Stimulated activated CD8-positive, alpha-beta memory T cell treated with anti-CD3 and anti-CD28 coated beads, Interleukin-15, amount 100 ng/mL, for 24 hours (primary cell): ENCODE measurements around the gene CRYBG2.
A peak's percentile ranks its signal among the peaks of the same experiment; 100 is the strongest.
"Not testable (repeated sequence)": the region's sequence is repeated elsewhere in the genome, so short reads cannot be mapped to it uniquely, and the experiment has no call there.

Experiments
- DNase-seq: peaks from one replicate; pipeline ENCODE4 v3.0.0-alpha.2; 2020; ENCODE audit warnings: low read depth

Gene CRYBG2

DNA sequence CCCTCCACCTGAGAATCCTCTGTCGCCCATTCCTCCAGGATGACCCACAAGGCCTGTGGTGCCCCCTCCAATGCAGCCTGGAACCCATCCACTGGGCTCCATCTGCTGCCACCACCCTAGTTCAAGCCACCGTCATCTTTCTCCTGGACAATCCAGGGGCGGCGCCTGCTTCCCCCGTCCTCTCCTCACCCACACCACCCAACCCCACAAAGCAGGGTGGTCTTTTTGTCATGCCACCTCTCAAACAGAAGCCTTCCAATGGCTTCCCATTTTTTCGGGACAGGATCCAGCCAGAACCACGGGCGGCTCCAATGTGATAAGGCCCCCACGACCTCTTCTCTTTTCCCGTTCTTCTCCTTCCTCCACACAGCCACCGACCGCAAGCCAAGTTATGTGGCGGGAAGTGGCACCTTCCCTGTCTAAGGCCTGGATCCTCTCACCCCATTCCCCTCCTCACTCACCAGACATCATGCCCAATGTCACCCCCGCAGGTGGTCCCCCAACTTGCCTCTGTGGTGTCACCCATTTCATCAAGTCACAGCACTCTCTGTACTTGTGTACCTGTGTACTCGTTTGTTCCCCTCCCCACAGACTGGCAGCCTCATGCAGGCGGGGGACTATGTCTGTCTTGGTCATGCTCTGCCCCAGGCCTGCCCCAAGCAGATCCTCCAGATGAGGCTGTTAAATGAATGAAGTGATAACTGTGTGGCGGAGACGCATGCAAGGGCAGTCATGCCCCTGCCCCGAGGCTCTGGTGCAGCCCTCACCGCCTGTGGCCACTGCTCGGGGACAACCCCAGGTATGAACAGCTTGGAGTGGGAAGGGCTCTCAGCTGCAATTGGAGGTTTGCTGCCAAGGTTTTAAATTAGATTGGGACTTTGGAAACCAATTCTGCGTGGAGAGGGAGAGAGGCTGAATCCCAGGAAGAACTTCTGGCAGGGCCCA is 58.5 kb downstream of the CRYBG2 start:
- DNase-seq: no peak

GRCh38 chr1:26293911-26294463 is 59.9 kb downstream of the CRYBG2 start:
- DNase-seq: no peak

DNA sequence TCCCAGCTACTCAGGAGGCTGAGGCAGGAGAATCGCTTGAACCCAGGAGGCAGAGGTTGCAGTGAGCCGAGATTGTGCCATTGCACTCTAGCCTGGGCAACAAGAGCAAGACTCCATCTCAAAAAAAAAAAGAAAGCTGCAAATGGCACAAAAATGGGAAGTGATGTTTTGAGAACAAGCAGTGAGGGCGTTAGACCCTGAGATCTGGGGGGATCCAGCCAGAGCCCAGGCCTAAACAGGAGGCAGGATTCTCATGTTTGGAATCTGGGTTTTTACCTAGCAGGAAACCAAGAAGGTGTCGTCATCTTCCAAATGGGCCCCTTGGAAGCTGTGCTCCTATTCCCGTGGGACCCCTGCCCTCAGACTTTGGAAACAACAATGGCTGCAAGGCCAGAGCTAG is 61.2 kb downstream of the CRYBG2 start:
- DNase-seq: not testable (repeated sequence)

DNA sequence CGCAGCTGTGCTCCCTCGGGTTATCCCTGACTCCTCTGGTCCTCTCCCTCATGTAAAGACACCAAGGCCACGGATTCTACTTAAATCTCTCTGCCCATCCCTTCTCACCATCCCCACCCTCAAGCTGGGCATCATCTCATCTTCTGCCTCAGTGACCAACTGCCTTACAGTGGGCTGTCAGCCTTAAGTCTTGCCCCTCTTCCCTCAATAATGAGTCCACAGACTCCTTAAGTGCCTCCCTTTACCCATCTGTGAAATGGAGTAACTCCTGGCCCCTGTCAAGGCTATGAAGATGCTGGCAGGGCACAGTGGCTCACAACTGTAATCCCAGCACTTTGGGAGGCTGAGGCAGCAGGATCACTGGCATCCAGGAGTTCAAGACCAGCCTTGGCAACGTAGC is 62.0 kb downstream of the CRYBG2 start:
- DNase-seq: no peak

DNA sequence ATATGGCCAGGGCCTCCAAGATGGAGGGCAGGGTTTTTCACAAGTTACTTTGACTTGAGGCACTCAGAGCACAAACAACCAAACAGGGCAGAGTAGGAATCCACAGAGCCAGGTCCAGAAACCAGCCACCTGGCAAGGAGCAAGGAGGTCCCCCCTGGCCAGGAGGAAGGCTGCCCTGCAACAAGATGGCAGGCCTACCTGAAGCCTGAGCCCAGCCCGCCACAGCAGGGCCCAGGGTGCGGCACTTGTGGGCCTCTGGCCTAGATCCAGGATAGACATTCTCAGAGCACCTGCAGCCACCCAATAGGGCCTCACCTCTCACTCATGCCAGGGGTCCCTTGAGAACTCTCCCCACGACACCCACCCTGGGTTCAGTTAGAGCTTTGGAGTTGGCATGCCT is 62.5 kb downstream of the CRYBG2 start:
- no peak for DNase-seq

DNA sequence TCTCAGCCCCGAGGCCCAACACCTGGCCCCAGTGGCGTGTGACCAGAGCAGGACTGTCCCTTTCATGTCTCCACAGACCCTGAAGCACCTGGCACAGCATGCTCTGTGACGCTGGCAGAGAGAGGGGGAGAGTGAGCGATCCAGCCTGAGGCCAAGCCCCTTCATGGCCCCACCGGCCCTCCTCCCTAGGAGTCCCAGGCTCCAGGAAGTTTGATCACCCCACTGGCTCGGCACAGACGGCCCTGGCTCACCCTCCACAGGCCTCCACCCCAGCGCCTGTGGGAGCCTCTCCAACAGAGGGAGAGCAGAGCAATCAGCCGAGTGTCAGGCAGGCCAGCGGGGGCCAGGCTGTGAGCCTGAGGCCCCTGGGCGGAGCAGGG is 63.1 kb downstream of the CRYBG2 start:
- no peak for DNase-seq

DNA sequence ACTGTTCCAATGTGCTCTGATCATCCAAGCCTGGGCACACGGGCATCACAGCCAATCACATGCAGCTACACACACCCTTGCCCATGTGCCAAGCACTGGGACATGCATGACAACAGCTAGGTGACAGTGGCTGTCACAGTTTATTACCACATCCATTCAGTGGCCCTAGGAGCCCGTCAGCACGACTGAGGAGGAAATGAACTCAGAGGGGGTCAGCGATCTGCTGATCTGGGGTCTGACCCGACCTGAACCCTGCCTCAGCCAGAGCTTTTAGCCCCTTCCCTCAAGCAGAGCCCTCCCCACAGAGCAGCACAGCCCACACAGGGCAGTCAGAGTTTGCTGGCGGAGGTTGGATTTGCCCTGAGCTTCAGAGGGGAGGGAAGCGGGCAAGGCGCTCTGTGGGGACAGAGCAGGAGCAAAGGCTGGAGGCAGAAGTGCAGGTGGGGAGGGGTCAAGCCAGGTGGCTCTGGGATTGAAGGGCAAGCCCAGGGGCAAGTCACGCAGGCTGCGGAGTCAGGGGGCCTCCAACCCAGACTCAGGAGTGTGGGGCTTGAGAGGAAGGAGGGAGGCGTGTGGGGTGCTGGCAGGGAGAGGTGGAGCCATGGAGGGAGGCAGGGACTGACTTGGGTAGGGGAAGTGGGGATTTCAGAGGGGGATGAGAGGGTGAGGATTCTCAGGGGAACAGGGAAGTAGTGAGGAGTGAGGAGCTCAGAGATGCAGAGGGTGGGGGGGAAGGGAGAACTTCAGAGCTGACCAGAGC is 63.6 kb downstream of the CRYBG2 start:
- DNase-seq: no peak

- no peak for DNase-seq
Measured at GRCh38 chr1:26289158-26290059, 64.5 kb downstream of the CRYBG2 start.

DNA sequence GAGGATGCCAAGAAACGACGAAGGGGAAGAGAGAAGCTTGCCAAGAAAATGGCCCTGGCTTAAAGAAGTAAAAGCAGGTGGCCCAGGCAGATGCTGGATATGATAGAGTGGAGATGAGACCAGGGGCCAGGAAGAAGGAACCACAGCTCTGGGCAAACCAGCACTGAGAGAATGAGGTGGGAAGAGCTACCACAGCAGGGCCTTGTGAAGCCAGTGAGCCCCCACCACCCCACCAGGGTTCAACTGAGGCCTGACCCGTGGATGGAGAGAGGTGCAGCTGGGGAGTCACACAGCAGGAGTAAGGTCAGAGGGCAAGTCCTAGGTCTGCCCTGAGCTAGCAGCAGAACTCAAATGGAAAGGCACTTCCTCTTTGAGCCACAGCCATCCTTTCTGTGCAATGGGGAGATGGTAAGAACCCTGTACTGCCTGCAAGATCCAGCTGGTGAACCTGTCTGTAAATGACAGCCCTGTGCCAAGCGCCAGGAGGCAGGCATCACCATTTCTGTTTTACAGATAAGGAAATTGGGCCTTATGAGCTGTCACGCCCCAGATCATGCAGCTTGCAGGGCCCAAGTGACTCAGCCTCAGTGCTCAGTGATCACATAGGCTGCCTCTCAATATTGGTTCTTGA is 65.5 kb downstream of the CRYBG2 start:
- no peak for DNase-seq

DNA sequence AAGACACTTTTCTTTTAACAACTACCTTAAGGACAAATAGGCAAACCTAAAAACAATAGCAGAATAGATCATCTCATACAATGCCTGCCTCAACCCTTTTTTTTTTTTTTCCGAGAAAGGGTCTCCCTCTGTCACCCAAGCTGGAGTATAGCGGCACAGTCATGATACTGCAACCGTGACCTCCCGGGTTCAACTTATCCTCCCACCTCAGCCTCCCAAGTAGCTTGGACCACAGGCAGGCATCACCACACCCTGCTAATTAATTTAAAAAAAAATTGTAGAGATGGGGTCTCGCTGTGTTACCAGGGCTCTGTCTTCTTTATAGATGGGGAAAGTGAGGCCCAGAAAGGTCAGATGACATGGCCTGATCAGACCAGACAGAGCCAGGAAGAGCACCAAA is 66.1 kb downstream of the CRYBG2 start:
- DNase-seq: no peak

GRCh38 chr1:26287033-26287711 is 66.8 kb downstream of the CRYBG2 start:
- DNase-seq: no peak

DNA sequence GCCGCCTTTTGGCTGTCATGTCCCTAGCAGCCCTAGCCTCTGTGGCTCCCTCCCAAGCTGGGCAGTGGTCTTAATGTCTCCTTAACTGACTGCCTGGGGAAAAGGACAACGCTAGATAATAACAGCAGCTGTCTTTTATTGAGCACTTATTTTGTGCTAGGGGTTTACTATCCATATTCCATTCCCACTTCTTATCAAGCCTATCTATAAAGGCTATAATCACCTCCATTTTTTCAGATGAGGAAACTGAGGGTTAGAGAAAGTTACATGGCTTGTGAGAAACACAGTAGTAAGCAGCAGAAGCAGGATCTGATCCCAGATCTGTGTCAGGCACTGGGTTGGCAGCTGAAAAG is 67.9 kb downstream of the CRYBG2 start:
- no peak for DNase-seq

- DNase-seq: no peak
Measured at GRCh38 chr1:26285366-26286063, 68.4 kb downstream of the CRYBG2 start.

GRCh38 chr1:26284597-26285347 is 69.2 kb downstream of the CRYBG2 start:
- peak; percentile 68 for DNase-seq

GRCh38 chr1:26283871-26284596 is 69.9 kb downstream of the CRYBG2 start:
- no peak for DNase-seq

- no peak for DNase-seq
Measured at GRCh38 chr1:26283279-26283853, 70.6 kb downstream of the CRYBG2 start.

- no peak for DNase-seq
Measured at GRCh38 chr1:26282401-26282918, 71.5 kb downstream of the CRYBG2 start.

- DNase-seq: no peak
Measured at GRCh38 chr1:26281971-26282370, 72.0 kb downstream of the CRYBG2 start.
